GM04503 (cell line): ENCODE results near the gene ZNF653.
"Not testable (repeated sequence)": the region's sequence is repeated elsewhere in the genome, so short reads cannot be mapped to it uniquely, and the experiment has no call there.

Source experiments
- DNase-seq: peaks from one replicate; pipeline ENCODE4 v3.0.0-alpha.2; 2012; ENCODE audit warnings: low read depth

ZNF653 gene

DNA sequence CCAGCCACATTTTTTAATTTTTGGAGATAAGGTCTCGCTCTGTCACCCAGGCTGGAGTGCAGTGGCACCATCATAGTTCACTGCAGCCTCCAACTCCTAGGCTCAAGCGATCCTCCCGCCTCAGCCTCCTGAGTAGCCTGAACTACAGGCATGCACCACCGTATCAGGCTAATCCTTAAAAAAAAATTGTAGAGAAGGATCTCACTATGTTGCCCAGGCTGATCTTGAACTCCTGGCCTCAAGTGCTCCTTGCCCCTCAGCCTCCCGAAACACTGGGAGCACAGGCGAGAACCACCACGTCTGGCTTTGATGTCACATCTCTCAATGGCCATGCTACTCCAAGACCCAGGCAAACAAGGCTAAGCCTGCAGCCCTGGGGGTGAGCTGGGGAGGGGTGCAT is 49.0 kb downstream of the ZNF653 start:
- DNase-seq, result no peak

DNA sequence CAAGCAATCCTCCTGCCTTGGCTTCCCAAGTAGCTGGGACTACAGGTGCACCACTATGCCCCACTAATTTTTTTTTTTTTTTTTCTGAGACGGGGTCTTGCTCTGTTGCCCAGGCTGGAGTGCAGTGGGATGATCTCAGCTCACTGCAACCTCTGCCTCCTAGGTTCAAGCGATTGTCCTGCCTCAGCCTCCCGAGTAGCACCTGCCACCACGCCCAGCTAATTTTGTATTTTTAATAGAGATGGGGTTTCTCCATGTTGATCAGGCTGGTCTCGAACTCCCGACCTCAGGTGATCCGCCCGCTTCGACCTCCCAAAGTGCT is 50.4 kb downstream of the ZNF653 start:
- DNase-seq, result not testable (repeated sequence)

DNA sequence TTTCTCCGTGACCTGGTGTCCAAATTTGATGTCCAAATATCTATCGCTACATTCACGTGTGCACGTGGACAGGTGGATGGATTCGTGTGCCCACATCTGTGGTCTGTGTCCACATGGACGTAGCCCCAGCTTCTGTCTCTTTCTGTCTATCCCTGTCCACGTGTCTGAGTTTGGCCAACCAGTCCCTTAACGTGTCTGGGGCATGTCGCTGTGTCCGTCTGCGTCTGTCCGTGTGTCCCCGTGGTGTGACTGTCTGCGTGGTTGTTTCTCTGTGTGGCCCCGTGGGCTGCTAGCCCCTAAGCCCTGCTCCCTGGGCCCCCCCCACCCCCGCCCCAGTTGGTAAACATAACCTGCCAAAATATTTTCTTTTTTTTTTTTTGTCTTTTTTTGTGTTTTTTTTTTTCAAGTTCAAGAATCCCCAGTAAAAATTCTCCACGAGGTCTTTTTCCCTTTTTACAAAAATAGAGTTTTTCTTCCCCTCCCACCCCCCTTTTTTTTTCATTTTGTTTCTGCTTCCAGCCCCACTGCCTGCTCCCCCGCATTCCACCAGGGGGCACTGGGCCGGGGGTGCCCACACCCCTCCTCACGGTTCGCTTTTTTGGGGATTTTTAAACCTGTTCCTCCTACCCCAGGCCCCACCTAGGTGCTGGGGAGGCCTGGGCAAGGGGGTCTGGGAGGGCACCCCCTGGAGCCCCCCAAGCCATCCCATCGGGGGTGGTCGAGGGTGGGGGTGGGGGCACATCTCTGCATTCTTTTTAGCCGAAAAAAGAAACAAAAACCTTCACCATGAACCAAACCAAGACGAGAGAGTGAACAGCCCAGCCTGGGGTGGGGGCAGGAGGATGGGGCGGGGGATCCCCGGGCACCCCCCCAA is 51.9 kb downstream of the ZNF653 start:
- DNase-seq, result no peak

DNA sequence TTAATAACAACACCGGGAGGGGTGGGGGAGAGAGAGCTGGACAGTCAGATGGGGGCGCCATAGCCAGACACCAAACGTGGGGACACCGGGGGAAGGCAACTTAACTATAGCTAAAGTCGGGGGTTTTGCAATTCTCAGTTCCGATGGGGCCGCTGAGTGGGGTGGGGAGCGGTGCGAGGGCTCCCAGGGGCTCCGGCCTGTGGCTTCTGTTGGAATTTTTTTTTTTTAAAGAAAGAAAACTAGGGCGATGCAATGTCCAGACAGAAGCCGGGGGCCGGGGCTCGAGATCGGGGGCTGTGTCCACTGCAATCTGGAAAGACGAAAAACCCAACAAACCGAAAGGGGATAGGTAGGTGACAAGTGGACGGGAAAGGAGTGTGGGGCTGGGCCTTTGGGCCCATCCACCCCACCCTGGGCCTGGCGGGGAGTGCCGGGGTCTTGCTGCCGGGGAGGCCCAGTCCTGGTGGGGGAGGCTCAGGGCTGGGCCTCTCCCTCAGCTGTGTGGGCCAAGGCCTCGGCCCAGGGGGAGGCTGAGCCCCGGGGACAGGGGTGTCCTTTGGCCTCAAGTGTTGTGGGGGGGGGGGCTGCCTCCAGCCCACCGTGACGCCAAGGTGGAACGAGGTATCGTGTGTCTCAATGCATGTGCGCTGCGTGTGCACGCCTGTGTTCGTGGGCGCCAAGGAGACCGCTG is 52.9 kb downstream of the ZNF653 start:
- no peak for DNase-seq

DNA sequence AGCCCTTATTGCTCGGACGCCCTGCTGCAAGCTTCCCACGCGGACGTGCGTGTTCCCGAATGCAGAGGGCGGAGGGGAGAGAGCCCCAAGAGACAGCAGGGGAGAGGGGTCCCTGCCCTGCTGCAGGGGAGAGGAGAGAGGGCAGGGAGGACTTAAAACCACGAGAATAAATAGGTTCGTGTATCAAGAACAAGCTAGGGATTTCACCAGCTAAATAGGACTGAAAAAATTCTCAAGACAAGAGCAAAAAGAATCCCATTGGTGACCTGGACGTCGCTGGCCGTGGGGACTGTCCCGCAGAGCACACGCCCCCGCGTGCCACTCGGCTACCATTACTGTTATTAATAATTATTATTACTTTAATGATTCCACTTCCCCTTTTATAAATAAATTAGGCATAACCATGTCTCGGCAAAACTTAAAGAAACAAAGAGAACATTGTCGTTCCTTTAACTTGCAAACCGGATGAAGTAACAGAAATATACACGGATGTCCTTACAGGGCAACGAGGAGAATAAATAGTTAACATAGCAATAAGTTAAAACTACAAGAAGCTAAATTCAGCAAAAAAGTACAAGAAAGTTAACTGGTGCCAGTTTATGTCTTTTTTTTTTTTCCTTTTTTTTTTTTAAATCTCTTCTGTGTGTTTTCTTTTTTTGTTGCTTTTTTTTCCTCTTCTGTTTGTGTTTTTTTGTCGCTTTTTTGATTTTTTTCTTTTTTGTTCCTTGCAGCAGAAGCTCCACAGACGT is 53.6 kb downstream of the ZNF653 start:
- DNase-seq, result no peak

DNA sequence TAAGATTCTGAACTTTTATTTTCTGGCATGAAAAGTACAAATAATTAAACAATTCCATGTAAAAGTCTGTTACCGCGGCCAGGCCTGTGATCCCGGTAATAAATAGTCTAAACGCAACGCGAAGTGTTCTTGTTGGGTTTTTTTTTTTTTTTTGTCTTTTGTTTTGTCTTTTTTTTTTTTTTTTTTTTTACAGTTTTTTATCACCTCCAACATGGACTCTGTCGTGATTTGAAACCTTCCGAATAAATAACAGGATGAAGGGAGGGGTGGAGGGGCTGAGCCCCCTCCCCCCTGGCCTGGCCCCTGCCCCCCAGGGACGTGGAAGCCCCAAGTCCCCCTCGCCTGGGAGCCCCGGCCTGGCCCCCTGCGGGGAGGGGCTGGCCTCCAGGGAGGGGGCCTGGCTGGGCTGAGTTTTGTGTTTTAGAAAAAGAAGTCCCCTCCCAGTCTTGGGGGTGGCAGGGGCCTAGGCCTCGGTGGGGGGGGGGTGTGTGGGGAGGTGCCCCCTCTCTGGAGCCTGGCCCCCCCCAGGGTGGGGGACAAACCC is 54.2 kb downstream of the ZNF653 start:
- DNase-seq, result no peak

DNA sequence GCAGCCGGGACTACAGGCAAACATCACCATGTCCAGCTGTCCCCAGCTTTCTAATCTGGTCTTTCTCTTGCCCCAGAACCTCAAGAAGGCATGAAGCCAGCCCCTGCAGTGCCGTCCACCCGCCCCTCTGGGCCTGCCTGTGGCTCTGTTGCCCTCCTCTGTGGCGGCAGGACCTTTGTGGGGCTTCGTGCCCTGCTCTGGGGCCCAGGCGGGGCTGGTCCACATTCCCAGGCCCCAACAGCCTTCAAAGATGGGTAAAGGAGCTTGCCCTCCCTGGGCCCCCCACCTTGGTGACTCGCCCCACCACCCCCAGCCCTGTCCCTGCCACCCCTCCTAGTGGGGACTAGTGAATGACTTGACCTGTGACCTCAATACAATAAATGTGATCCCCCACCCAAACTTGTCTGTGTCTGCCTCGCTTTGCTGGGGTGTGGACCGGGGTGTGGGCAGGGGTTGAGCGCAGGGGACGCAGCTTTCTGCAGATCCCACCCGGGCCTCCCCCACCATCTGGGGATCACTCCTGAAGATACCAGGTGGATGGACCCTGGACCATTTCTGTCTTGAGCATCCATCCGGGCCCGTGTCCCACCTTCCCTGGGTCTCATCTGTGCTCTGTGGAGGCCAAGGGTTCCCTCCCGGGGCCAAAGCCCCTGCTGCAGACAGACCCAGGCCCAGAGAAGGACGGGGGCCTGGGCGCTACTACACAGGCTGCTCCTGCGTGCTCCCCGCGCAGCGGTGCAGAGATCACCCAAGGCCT is 54.9 kb downstream of the ZNF653 start:
- no peak for DNase-seq

DNA sequence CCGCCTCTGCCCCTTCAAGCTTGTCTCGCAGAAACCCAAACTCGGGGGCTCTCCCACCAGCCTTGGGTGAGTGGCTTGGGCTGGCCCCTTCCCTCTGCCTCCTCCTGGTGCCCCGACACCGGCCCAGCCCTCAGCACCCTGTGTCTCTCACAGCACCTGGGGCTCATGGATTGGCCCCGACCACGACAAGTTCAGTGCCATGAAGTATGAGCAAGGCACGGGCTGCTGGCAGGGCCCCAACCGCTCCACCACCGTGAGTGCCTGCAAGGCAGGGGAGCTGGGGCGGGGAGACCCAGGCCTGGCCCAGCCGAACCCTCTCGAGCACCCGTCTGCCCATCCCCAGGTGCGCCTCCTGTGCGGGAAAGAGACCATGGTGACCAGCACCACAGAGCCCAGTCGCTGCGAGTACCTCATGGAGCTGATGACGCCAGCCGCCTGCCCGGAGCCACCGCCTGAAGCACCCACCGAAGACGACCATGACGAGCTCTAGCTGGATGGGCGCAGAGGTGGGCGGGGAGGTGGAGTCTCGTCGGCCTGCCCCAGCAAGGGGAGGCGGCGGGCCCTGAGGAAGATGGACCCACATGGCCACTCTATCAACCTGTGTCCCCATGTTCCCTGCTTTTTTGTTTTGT is 56.6 kb downstream of the ZNF653 start:
- no peak for DNase-seq

DNA sequence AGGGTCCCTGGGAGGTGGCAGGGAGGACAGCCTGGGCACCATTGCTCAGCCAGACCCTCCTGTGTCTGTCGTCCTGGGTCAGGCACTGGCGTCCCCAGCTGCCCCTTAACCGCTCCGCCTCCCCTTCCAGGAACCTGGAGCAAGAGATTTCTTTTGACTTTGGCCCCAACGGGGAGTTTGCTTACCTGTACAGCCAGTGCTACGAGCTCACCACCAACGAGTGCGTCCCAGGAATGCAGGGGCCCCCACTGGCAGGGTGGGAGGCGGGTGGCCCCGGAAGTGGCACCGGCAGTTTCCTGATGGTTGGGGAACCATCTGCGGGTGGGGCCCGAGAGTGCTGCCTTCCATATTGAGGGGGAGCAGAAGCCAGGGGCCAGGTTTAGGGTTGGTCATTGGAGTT is 57.2 kb downstream of the ZNF653 start:
- no peak for DNase-seq

DNA sequence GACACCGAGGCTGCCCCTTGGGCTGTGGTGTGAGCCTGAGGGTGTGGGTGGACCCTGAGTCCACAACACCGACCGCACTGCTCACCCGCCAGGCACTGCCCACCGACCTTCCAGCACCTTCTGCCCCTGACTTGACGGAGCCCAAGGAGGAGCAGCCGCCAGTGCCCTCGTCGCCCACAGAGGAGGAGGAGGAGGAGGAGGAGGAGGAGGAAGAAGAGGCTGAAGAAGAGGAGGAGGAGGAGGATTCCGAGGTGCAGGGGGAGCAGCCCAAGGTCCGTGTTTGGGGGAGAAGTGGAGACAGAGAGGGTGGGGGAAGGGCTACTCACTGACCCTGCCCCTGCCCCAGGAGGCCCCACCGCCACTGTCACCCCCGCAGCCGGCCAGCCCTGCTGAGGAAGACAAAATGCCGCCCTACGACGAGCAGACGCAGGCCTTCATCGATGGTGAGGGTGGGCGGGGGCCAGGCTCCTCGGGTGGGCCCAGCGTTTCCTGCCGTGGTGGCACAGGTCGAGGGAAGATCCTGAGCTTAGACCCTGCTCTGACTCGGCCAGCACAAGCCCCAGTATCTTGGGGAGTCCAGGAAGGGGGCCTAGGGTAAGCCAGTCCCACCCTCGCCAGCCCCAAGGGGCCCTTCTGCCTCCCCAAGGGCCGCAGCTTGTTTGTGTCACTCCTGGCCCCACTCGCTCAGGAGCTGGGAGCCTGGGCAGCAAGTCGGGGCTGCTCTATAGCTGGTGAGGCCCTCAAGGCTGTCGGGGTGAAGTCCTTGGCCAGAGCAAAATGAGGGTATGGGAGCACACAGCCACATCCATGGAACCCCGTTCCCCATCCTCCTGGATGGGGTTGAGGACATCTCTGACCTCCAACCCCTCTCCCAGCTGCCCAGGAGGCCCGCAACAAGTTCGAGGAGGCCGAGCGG is 58.0 kb downstream of the ZNF653 start:
- DNase-seq, result no peak

DNA sequence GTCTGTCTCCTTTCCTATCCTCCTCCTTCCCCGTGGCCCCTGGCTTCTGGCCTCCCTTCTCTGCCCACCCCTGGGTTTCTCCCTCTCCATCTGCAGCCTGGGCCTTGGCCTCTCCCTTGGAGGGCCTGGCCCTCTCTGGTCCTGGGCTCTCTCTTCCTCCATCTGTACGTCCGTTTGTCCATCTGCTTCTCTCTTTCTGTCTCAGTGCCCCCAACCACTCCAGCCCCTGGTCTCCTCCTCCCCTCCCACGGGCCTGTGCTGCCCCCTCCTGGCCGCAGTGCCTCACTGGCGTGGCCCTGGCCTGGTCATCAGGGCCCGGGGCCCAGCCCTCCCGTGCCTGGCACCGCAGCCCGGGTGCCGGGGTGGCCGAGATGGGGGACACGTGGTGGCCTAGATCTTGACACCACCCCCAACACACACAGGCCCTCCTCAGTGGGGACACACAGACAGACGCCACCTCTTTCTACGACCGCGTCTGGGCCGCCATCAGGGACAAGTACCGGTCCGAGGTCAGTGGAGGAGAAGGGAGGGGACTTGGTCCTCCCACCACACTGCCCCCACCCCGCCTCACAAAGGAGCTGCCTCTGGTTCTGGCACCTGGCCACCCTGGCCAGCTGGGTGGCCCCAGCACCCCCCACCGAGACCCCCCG is 58.9 kb downstream of the ZNF653 start:
- no peak for DNase-seq

DNA sequence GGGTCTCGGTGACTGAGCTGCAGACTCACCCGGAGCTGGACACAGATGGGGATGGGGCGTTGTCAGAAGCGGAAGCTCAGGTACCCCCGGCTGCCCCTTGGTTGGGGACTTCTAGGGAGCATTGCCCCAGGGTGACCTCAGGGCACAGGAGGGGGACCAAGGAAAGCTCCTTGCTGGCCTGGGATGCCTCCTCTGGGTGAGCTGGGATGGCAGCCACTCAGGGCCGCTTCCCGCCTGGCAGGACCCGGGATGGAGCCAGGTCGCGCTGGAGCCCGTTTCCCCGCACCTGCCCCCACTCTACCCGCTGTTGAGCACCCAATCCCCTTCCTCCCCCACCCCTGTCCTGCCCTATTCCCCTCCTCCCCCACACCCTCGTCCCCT is 59.4 kb downstream of the ZNF653 start:
- no peak for DNase-seq

DNA sequence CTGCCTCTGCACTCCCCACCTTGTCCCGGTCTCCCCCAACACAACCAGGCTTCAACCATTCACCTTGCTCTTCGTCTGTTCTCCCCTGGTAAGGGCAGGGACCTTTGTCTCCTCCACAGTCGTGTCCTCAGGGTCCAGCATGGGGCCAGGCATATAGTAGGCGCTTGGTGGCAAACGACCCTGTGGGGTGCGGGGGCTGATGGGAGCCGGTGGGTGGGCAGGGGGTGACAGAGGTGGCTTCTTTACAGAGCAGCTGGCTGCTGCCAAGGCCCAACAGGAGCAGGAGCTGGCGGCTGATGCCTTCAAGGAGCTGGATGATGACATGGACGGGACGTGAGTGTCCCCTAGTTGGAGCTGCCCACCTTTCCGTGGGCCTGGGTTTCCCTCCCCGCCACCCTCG is 60.5 kb downstream of the ZNF653 start:
- no peak for DNase-seq

DNA sequence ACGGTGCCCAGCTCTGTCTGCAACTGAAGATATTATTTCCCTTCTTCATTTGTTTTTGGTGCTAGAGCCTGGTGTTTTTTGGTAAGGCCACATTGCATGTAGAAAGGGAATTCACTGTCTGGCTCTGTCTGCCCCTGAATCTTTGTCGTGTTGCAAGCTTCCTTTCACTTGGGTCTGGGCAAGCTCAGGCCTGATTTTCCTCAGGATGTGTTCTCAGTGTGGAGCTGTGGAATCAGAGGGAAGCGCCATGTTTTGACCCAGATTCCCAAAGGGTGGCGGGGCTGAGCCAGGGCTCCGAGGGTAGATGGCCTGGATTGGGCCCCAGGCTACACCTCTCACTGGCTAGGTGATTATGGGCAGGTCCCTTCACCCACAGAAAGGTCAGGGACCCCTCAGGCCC is 61.6 kb downstream of the ZNF653 start:
- DNase-seq, result no peak

DNA sequence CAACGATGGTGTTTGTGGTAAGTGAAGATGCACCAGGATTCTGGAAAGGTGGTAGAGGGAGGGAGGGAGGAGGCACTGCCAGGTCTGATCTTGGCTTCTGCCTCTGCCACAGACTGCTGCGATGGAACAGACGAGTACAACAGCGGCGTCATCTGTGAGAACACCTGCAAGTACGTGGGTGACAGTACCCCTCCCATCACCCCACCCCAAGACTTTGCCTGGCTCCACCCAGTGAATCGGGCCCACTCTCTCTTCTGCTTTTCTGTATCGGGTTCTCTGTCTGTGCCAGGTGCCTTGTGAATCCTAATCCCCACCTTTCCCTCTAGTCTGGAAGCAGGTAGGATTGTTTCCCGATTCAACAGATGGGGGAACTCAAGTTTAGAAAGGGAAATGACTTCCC is 67.7 kb downstream of the ZNF653 start:
- no peak for DNase-seq

DNA sequence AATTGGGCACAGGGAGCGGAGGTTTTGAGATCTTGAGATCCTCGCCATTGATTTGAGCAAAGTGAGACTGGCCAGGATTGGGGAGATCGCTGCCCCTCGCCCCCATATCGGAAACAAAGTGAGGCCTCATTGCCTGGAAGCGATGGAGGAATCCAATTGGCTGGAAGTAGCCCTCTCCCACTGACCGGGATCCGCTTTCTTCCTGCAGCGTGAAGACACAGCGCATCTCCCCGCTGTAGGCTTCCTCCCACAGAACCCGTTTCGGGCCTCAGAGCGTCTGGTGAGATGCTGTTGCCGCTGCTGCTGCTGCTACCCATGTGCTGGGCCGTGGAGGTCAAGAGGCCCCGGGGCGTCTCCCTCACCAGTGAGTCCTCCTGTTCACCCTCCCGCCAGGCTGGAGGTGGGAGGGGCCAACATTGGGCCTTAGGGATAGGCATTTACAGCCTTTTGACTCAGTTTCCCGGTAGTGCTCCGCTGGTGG is 69.8 kb downstream of the ZNF653 start:
- no peak for DNase-seq

DNA sequence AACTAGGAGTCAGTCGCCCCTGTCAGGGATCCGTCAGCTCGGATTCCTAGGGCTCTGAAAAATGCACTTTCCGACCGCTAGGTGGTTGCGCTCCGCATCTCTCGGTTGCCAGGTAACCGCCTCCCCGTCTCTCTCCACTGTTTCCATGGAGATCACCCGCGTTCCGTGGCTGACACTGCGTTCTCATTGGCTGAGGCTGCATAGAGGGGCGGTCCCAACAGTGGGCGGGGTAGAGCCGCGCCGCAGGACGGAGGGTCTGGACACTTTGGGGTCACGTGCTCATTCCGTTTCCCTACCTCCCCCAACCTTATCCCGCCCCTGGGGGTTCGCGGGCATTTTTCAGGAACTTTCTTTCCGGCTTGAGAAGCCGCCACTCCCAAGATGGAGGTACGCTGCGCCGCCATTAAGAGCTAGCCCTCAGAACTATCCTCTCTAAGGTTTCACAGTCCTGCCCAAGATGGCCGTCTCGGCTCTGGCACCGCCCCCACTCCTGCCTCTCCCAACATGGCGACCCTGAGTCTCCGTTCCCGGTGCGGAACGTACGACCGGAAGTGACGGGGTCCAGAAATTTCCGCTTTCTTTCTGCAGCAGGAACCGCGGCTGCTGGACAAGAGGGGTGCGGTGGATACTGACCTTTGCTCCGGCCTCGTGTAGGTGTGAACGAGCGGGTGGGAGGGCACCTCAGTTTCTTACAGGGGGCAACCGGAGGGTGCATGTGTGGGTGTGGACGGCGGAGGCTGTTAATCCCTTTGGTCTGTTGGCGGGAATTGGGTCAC is 70.4 kb downstream of the ZNF653 start, which contains the start of the genes ODAD3 and PRKCSH:
ODAD3 (minus strand) TSS at position 65 of the 776 bp plus-strand sequence. CDS start 105 bp downstream, outside the sequence.
PRKCSH (plus strand) TSS at position 579 of the 776 bp plus-strand sequence. CDS start 483 bp downstream, outside the sequence.
- DNase-seq, result peak; percentile 99

DNA sequence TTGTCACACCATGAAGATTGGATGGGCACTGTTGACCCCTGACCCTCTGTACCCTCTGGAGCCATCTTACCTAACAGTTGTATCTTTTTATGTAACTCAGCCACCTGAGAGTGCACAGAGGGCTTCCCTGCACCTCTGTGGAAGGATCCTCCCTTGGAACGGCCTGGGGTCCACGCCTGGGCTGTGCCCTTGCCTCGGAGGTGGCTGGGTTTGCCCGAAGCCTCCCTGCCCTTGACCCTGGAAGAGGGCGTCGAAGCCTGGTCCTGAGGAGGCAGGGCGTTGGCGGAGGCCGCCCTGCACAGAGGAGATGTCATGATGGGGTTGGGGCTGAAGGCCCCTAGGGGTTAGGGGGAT is 71.0 kb downstream of the ZNF653 start:
- DNase-seq, result no peak

DNA sequence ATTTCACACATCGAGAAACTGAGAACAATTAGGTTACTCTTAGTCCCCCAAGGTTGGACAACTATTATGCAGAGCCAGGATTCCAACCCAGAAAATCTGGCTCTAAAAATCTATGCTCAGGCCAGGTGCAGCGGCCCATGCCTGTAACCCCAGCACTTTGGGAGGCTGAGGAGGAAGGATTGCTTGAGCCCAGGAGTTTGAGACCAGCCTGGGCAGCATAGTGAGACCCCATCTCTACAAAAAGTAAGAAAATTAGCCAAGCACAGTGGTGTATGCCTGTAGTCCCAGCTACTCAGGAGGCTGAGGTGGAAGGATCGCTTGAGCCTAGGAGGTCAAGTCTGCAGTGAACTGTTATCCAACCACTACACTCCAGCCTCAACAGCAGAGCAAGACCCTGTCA is 72.1 kb downstream of the ZNF653 start:
- DNase-seq, result not testable (repeated sequence)
